HFFc6 (cell line): ENCODE data around the gene UBR4. TPM values are rescaled to one million over a fixed set of nuclear protein-coding genes. Genes with fewer than 3 reads are reported as not detected.

Source experiments
- DNase-seq: peaks from one replicate; pipeline ENCODE4 v3.0.0-alpha.2; 2018
- H3K27ac Mint-ChIP-seq: 2 replicates; pipeline ENCODE4 v1.8.0; 2020; ENCODE audit warnings: mild to moderate bottlenecking, mixed read lengths
- H3K27me3 Mint-ChIP-seq: 2 replicates; pipeline ENCODE4 v1.8.0; 2021; ENCODE audit warnings: mild to moderate bottlenecking, moderate library complexity, mixed read lengths; ENCODE audit not compliant: insufficient read depth
- H3K36me3 Mint-ChIP-seq: 2 replicates; pipeline ENCODE4 v1.8.0; 2021; ENCODE audit warnings: low read depth, mixed read lengths
- H3K4me1 Mint-ChIP-seq: 2 replicates; pipeline ENCODE4 v1.8.0; 2020; ENCODE audit warnings: low read depth, mixed read lengths
- H3K4me3 Mint-ChIP-seq: 2 replicates; pipeline ENCODE4 v1.8.0; 2020; ENCODE audit warnings: mild to moderate bottlenecking, moderate library complexity, mixed read lengths
- H3K9me3 Mint-ChIP-seq: 2 replicates; pipeline ENCODE4 v1.8.0; 2020; ENCODE audit warnings: mild to moderate bottlenecking, mixed read lengths
- total RNA-seq, 6 experiments: library from RNA; stranded (reverse); fragmentation: NEBNext Ultra II Directional; extraction: Animal tissue kit (Norgen Biotek cat#: 25700); gene quantifications; 2 replicates in 1 of 6; 3 replicates in 5 of 6; pipeline ENCODE4 v1.2.3, GENCODE V29; 2021
- TF ChIP-seq, protein P1 (sequence below): fragments of 200-600 bp; sonication (generic); IDR thresholded peaks from 2 replicates; pipeline ENCODE4 v1.5.0; 2021; ENCODE audit warnings: antibody characterized with exemption, mild to moderate bottlenecking

Gene UBR4
- total RNA-seq, 6 experiments from 2014 or later, result 74.2 to 116 (median 88.6) TPM

DNA sequence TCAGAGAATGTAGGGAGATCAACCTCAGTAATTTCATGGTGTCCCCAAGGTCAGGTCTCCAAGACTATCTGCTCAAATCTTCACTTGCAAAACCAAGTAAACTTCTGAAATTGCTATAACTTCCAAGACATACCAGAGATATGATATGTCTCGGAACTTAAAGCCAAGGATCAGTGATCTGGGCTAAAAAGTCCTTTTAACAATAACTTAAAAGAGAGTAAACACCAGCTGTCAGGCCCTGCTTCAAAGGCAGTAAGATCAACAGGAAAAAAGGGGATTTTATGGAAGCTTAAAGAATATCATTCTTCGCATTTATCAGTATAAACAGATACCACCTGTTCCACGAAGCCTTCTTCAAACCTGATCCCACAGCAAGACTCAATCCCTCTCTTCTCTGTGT, 13.7 kb downstream of the UBR4 start:
- Mint-ChIP-seq H3K4me1 (no peaks in the 10 kb centered on the region), H3K27ac (no peak overlapping the region), H3K4me3 (no peak overlapping the region), H3K27me3 (no peaks in the 10 kb centered on the region; the same call in none of the 2 replicates), H3K36me3 (peaks cover 60% of the 10 kb centered on the region), H3K9me3 (no peaks in the 10 kb centered on the region)
- TF ChIP-seq, protein P1, sequence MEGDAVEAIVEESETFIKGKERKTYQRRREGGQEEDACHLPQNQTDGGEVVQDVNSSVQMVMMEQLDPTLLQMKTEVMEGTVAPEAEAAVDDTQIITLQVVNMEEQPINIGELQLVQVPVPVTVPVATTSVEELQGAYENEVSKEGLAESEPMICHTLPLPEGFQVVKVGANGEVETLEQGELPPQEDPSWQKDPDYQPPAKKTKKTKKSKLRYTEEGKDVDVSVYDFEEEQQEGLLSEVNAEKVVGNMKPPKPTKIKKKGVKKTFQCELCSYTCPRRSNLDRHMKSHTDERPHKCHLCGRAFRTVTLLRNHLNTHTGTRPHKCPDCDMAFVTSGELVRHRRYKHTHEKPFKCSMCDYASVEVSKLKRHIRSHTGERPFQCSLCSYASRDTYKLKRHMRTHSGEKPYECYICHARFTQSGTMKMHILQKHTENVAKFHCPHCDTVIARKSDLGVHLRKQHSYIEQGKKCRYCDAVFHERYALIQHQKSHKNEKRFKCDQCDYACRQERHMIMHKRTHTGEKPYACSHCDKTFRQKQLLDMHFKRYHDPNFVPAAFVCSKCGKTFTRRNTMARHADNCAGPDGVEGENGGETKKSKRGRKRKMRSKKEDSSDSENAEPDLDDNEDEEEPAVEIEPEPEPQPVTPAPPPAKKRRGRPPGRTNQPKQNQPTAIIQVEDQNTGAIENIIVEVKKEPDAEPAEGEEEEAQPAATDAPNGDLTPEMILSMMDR, result no peak
- no peak for DNase-seq

DNA sequence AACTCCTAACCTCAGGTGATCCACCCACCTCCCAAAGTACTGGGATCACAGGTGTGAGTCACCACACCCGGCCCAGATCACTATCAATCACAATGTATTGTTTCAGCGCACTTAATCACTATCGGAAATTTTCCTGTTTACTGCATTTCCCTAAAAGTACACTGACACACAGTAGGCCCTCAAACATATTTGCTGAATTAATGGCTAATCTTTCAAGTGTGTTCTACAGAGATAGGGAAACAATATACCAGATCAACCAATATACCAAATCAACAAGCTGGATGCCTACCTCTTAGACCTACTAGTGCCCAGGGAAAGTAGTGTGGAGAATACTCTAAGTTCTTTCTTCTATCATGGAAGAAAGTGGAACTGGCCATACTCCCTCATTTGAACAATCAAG, 17.1 kb downstream of the UBR4 start:
- TF ChIP-seq, protein P1, result no peak
- Mint-ChIP-seq H3K36me3 (peaks cover 69% of the 10 kb centered on the region), H3K4me3 (no peak overlapping the region), H3K27ac (no peak overlapping the region), H3K9me3 (no peaks in the 10 kb centered on the region), H3K27me3 (no peaks in the 10 kb centered on the region; the same call in none of the 2 replicates), H3K4me1 (no peaks in the 10 kb centered on the region)
- DNase-seq, result no peak

DNA sequence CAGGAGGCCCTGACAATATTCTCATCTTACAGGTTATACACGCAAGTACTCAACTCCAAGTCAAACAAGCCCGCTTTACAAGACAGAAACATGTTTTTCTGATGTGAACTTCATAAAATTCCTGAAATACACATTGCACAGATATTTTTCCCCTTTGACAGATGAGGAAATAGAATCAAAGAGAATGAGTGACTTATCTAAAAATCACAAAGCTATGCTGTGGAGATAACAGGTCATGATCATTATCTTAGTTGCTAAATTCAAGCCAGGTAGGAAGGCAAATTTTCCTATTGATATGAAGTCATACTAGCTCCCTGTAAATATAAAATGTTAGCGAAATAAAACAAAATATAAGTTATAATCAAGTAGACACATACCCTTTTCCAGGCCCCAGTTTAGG, 18.3 kb downstream of the UBR4 start:
- Mint-ChIP-seq H3K27ac (no peak overlapping the region), H3K9me3 (no peaks in the 10 kb centered on the region), H3K4me3 (no peak overlapping the region), H3K36me3 (peaks cover 59% of the 10 kb centered on the region), H3K4me1 (no peaks in the 10 kb centered on the region), H3K27me3 (no peaks in the 10 kb centered on the region; the same call in none of the 2 replicates)
- no peak for DNase-seq
- TF ChIP-seq, protein P1, result no peak

DNA sequence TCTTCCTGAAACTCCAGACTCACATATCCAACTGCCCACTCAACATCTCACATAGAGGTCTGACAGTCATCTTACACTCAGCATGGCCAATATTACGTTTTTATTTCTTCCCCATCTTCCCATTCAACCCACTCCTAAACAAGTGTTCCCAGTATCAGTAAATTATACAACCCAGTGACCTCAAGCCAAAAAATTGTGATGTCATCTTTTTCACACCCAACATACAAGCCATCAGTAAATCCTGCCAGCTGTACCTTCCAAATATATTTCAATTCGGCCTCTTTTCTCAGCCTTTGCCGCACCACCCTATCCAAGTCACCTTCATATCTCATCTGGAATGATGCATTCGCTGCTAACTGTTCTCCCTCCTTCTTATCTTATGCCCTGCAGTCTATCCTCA, 19.6 kb downstream of the UBR4 start:
- TF ChIP-seq, protein P1, result no peak
- Mint-ChIP-seq H3K4me1 (no peaks in the 10 kb centered on the region), H3K36me3 (peaks cover 60% of the 10 kb centered on the region), H3K27me3 (no peaks in the 10 kb centered on the region), H3K27ac (no peak overlapping the region), H3K9me3 (no peaks in the 10 kb centered on the region), H3K4me3 (no peak overlapping the region)
- DNase-seq, result no peak

DNA sequence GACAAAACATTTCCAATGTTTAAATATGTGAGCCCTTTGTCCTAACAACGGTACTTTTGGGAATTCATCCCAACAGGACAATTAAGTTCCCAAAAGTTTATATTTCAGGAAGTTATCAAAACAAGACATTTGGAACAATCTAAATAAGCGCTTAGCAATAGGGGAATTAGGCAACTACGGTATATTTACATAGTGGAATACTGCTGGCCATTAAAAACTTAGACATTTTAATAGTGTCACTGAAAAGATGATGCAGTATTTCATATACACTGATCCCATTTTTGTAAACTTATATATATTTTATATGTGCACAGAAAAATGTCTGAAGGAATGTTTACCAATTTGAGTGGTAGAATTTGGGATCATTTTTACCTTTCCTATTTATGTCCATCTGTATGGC, 20.8 kb downstream of the UBR4 start:
- no peak for DNase-seq
- Mint-ChIP-seq H3K27me3 (no peaks in the 10 kb centered on the region), H3K4me3 (no peak overlapping the region), H3K36me3 (peaks cover 64% of the 10 kb centered on the region), H3K27ac (no peak overlapping the region), H3K9me3 (no peaks in the 10 kb centered on the region), H3K4me1 (no peaks in the 10 kb centered on the region)
- TF ChIP-seq, protein P1, result no peak

DNA sequence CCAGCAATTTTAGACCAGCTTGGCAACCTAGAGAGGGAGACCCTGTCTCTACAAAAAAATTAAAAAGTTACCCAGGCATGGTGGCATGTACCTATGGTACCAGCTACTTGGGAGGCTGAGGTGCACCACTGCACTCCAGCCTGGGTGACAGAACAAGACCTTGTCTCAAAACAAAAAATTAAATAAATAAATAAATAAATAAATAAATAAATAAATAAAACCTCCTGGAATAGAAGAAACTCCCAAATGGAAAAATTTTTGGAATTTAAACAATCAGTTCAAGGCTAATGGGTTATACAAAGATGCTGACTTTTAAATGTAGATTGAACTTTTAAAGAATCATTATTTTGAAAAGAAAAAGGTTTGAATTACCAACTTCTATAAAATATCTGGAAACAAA, 22.2 kb downstream of the UBR4 start:
- H3K4me1 Mint-ChIP-seq, result no peaks in the 10 kb centered on the region
- H3K36me3 Mint-ChIP-seq, result peaks cover 61% of the 10 kb centered on the region
- DNase-seq, result no peak
- H3K9me3 Mint-ChIP-seq, result no peaks in the 10 kb centered on the region
- no peak overlapping the region for H3K27ac Mint-ChIP-seq
- no peaks in the 10 kb centered on the region for H3K27me3 Mint-ChIP-seq
- no peak overlapping the region for H3K4me3 Mint-ChIP-seq
- TF ChIP-seq, protein P1, result no peak
